Measurements from ENCODE around the gene RDX. TPM values are rescaled to one million over a fixed set of nuclear protein-coding genes. Genes with fewer than 3 reads are reported as not detected.

Gene RDX
- total and polyA plus RNA-seq, 10 of the 15 experiments (the other 5 are each of a cell fraction or from before 2014, with no cell fraction given): 24.6 to 62.2 (median 47.8) TPM

DNA sequence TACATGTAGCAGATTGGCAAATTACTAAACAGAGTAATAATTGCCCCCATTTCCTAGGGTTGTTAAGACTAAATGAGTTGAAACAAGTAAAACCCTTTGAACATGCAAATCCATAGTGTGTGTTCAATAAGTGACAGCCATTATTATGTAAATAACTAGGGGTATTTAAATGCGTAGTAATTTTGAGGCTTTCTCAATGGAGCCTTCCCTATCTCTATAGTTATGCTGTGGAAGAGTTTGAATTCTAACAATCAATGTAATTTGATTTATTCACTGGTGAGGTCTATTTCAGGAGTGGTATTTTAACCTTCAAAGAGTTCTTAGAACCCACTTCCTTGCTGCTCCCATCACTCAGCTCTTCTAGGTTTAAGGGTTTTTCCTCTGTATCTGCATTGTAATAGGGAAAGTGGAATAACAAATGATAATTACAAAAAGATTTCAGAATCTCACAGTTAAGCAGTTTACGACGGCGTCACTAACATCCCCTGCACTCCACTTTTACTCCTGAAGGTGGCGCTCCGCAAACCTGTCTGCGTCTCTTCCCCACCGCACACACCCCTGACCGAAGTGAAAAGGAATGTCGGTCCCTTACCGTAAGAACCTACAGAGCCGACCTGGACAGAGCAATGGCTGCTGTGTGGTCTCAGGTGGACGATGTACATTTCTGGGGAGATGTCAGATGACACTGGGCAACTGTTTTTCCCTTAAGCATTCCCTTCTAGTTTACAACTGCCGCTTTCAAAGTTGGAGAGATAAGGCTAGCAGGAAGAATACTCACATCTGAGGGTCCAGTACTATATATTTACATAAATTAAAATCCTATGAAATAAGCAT is 122.4 kb downstream of the RDX start (continued):
- TF ChIP-seq RAD21 (IDR thresholded peaks at IDR 0.05; ENCODE audit: insufficient read depth, low read depth, low read length): peak; percentile 50
- TF ChIP-seq HDAC2 (IDR thresholded peaks at IDR 0.05): no peak
- TF ChIP-seq CREB1 (IDR thresholded peaks at IDR 0.05; ENCODE audit: low read depth): no peak
- no peak for TF ChIP-seq POU2F2 (IDR thresholded peaks at IDR 0.05; ENCODE audit: borderline replicate concordance, low read depth, low read length)
- no peak for TF ChIP-seq FOS (IDR thresholded peaks at IDR 0.05; ENCODE audit: borderline replicate concordance, extremely low read depth, insufficient read length)
- TF ChIP-seq, protein P1, sequence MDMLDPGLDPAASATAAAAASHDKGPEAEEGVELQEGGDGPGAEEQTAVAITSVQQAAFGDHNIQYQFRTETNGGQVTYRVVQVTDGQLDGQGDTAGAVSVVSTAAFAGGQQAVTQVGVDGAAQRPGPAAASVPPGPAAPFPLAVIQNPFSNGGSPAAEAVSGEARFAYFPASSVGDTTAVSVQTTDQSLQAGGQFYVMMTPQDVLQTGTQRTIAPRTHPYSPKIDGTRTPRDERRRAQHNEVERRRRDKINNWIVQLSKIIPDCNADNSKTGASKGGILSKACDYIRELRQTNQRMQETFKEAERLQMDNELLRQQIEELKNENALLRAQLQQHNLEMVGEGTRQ (IDR thresholded peaks at IDR 0.05; ENCODE audit: borderline replicate concordance, low read depth, low read length): no peak

DNA sequence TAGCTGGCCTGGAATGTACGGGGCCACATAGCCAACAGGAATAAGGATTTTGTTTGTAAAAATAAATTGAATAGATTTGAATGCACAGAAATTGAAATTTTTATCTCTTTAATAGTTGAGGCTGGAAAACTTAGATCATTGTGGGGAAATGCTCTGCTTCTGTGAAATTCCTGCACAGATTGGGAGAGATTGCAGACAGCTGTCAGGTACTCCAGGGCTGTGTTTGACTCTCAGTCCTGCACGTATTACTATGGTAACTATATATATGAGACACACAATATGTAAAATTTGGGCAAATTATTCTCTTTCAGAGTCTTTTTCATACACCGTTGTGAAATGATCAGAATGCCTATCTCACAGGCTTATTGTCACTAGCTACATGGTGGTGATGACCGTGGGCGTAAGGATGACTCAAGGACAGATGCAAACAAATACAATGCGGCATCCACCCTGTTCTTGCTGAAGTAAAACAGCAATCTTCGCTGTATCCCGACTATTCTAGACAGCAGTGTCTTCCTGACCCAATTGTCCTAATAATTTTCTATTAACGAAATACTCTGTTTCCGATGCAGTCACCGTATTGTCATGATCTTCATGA is 123.8 kb downstream of the RDX start:
- CTCF ChIA-PET: interaction anchor here (1.2 to 1.5 kb wide), 5 partner anchors 9 to 228 kb away, joined by 3 to 5 read pairs (median 3); no protein-coding TSS in a partner anchor
- no peaks in the 10 kb centered on the region for H3K4me1 ChIP-seq (ENCODE audit: control insufficient read depth, insufficient read depth, low read length)
- no TSS peak for BruUV-seq (replicated peaks)
- H3K36me3 ChIP-seq (ENCODE audit: control insufficient read depth in 2 of 2, insufficient read depth in 2 of 2, low read length in 1 of 2): no peaks in the 10 kb centered on the region
- RAD21 ChIA-PET (ENCODE audit: unreplicated experiment): no interaction called here
- no peaks in the 10 kb centered on the region for H3K27me3 ChIP-seq (replicated peaks in 1 of 2; ENCODE audit: control insufficient read depth in 2 of 2, insufficient read depth in 2 of 2, low read length in 1 of 2)
- 91% methylated on average over 11 of the region's 11 CpGs for WGBS (ENCODE audit: insufficient coverage, insufficient replicate concordance, low lambda C conversion rate, missing lambda C conversion rate)
- ATAC-seq: no peak
- no peaks in the 10 kb centered on the region for H3K79me2 ChIP-seq (ENCODE audit: control insufficient read depth, insufficient read depth, low read length)
- in situ Hi-C loops (cut with MboI): no loop called here
- no peak overlapping the region for H3K4me2 ChIP-seq (ENCODE audit: control insufficient read depth, insufficient read depth)
- TF ChIP-seq FOXK2 (IDR thresholded peaks at IDR 0.05): no peak
- TF ChIP-seq POLR2AphosphoS2 (IDR thresholded peaks at IDR 0.05; ENCODE audit: low read depth, low read length): peak; percentile 71; the same call in 1 of the 2 replicates
- TF ChIP-seq CREB1 (IDR thresholded peaks at IDR 0.05; ENCODE audit: low read depth): no peak
- no peak for TF ChIP-seq YBX1 (IDR thresholded peaks at IDR 0.05)
- TF ChIP-seq, protein P2, sequence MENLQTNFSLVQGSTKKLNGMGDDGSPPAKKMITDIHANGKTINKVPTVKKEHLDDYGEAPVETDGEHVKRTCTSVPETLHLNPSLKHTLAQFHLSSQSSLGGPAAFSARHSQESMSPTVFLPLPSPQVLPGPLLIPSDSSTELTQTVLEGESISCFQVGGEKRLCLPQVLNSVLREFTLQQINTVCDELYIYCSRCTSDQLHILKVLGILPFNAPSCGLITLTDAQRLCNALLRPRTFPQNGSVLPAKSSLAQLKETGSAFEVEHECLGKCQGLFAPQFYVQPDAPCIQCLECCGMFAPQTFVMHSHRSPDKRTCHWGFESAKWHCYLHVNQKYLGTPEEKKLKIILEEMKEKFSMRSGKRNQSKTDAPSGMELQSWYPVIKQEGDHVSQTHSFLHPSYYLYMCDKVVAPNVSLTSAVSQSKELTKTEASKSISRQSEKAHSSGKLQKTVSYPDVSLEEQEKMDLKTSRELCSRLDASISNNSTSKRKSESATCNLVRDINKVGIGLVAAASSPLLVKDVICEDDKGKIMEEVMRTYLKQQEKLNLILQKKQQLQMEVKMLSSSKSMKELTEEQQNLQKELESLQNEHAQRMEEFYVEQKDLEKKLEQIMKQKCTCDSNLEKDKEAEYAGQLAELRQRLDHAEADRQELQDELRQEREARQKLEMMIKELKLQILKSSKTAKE (IDR thresholded peaks at IDR 0.05; ENCODE audit: low read depth, poor library complexity, severe bottlenecking): no peak
- TF ChIP-seq PAX8 (IDR thresholded peaks at IDR 0.05): no peak
- TF ChIP-seq NR2C2 (IDR thresholded peaks at IDR 0.05; ENCODE audit: borderline replicate concordance, control insufficient read depth, insufficient read length, low read depth): no peak
- no peak for TF ChIP-seq SMARCA5 (IDR thresholded peaks at IDR 0.05)
- DNase-seq (ENCODE audit: low read depth, low spot score): no peak
- FAIRE-seq: no peak
- no peaks in the 10 kb centered on the region for H4K20me1 ChIP-seq (ENCODE audit: control insufficient read depth, insufficient read depth)
- POLR2A ChIA-PET: no interaction called here
- intact Hi-C loops (cut with micrococcal nuclease; ENCODE audit: unreplicated experiment): no loop called here
- H2AFZ ChIP-seq (ENCODE audit: control insufficient read depth, low read depth, low read length): no peak overlapping the region
- H3K27ac ChIP-seq (ENCODE audit: control insufficient read depth, insufficient read depth): no peak overlapping the region
- SMC1A ChIA-PET (ENCODE audit: uncharacterized antibody, unreplicated experiment): interaction anchor here (0.6 to 1.3 kb wide), 2 partner anchors 15 to 310 kb away, joined by 3 read pairs; no protein-coding TSS in a partner anchor
- H3K9ac ChIP-seq (ENCODE audit: control insufficient read depth, insufficient read depth, low read length): no peak overlapping the region
- H3K9me3 ChIP-seq (replicated peaks; ENCODE audit: control insufficient read depth, insufficient read depth, low read length): no peaks in the 10 kb centered on the region
- H3K4me3 ChIP-seq: no peak overlapping the region
